Esophagus muscularis mucosa (tissue), 4 donors: ENCODE measurements around the gene OR2Z1. TPM values are rescaled to one million over a fixed set of nuclear protein-coding genes. Genes with fewer than 3 reads are reported as not detected.

Source experiments
- DNase-seq: peaks from one replicate; pipeline ENCODE4 v3.0.0-alpha.2; 2017; ENCODE audit errors: extremely low spot score
- H3K27ac ChIP-seq, 4 donors: fragments of 200-600 bp; sonication (generic); replicated peaks in 1 of 4; 1 replicate in 3 of 4; 2 replicates in 1 of 4; pipeline ENCODE4 v1.5.1; 2016 to 2019; ENCODE audit warnings: mild to moderate bottlenecking in 1 of 4
- H3K27me3 ChIP-seq, 4 donors: fragments of 200-600 bp; sonication (generic); one replicate each; pipeline versions ENCODE4 v1.5.1 to v1.6.0; 2016 to 2019
- H3K36me3 ChIP-seq, 4 donors: fragments of 200-600 bp; sonication (generic); one replicate each; pipeline ENCODE4 v1.5.1; 2016 to 2019
- H3K4me1 ChIP-seq, 4 donors: fragments of 200-600 bp; sonication (generic); one replicate each; pipeline ENCODE4 v1.5.1; 2016 to 2019
- H3K4me3 ChIP-seq, 4 donors: fragments of 200-600 bp; sonication (generic); 1 replicate in 2 of 4; 2 replicates in 2 of 4; pipeline ENCODE4 v1.5.1; 2016 to 2019; ENCODE audit warnings: mild to moderate bottlenecking in 4 of 4, moderate library complexity in 1 of 4
- H3K9me3 ChIP-seq, 4 donors: fragments of 200-600 bp; sonication (generic); 1 replicate in 3 of 4; 2 replicates in 1 of 4; pipeline ENCODE4 v1.5.1; 2016 to 2019
- CTCF ChIP-seq, 3 experiments: fragments of 200-600 bp in 2 of 3; fragments of 450-650 bp in 1 of 3; sonication (generic) in 2 of 3; IDR thresholded peaks; one replicate each; pipeline ENCODE4 v1.5.1; 2017 to 2019; ENCODE audit warnings: antibody characterized with exemption in 3 of 3, mild to moderate bottlenecking in 2 of 3, moderate library complexity in 1 of 3
- EP300 ChIP-seq: sonication (generic); formaldehyde crosslinking; IDR thresholded peaks from one replicate; pipeline ENCODE4 v1.6.1; 2017; ENCODE audit warnings: antibody characterized with exemption
- POLR2A ChIP-seq: fragments of 450-650 bp; IDR thresholded peaks from one replicate; pipeline ENCODE4 v1.6.1; 2017; ENCODE audit warnings: antibody characterized with exemption, moderate library complexity, mild to moderate bottlenecking, low read depth
- POLR2AphosphoS5 ChIP-seq, 2 donors: sonication (generic); formaldehyde crosslinking; IDR thresholded peaks; one replicate each; pipeline ENCODE4 v1.6.1; 2017; ENCODE audit warnings: antibody characterized with exemption in 2 of 2
- WGBS: methylation state at CpG from one replicate; pipeline ENCODE4 v1.1.5; 2018; 5-methylcytosine and 5-hydroxymethylcytosine counted together
- intact Hi-C: fragments of 100-400 bp; cut with DNase I; formaldehyde crosslinking; loops from one replicate; pipeline ENCODE4 v1.15.1; 2023
- total RNA-seq, 4 donors: library from RNA; depleted of rRNA; stranded (reverse); fragments of >200 nt; gene quantifications; one replicate each; pipeline versions ENCODE4 v1.1.0 to v1.2.1, GENCODE V29; 2016

Gene OR2Z1
- total RNA-seq, 4 donors from 2014 or later, result not detected

GRCh38 chr19:8680676-8681344 lies 40.6 kb upstream of the OR2Z1 start:
- Histone ChIP-seq H3K4me1 (no peaks in the 10 kb centered on the region), H3K27me3 (peaks cover 0 to 39% (median 0%) of the 10 kb centered on the region in 4 donors), H3K4me3 (no peak overlapping the region), H3K9me3 (peaks cover 0 to 17% (median 6%) of the 10 kb centered on the region in 4 donors), H3K36me3 (no peaks in the 10 kb centered on the region), H3K27ac (no peak overlapping the region)
- TF ChIP-seq CTCF (IDR thresholded peaks at IDR 0.05), result no peak
- TF ChIP-seq EP300, result no peak
- TF ChIP-seq POLR2A, result no peak
- TF ChIP-seq POLR2AphosphoS5 (IDR thresholded peaks at IDR 0.05), result no peak
- WGBS, result 78% methylated on average over 5 of the region's 5 CpGs
- intact Hi-C loops, result no loop called here
- DNase-seq, result no peak

DNA sequence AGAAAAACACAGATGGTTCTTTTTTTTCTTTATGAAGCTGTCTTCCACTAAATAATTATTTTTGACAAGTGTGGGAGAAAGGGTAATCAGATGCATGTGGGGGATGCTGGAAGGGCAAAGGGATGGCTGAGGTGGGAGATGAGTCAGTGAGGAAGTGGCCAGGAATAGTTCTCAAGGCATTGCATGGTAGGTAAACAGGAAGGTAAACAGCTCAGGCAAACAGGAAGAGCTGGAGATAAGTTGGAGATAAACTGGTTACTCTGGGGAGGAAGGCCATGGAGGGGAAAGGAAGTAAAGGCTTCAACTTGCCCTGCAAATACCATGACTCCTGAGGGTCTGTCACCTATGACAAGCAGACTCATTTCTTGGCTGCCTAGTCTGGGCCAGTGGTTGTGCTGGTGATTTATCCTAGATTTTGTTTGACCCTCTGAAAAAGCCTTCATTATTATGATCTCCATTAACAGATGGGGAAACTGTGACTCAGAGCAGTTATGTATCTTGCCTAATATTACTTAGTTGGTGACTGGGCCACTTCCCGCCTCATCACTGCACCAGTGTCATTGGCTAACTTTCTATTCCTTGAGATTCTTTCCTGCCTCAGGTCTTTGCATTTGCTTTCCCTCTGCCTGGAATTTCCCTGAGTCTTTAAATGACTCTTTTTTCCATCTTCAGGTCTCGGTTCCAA lies 39.9 kb upstream of the OR2Z1 start:
- no peak for TF ChIP-seq POLR2A
- no peak for TF ChIP-seq POLR2AphosphoS5 (IDR thresholded peaks at IDR 0.05)
- no peak for TF ChIP-seq CTCF (IDR thresholded peaks at IDR 0.05)
- TF ChIP-seq EP300, result no peak
- 58% methylated on average over 2 of the region's 2 CpGs for WGBS
- intact Hi-C loops, result no loop called here
- Histone ChIP-seq H3K36me3 (no peaks in the 10 kb centered on the region), H3K4me3 (no peak overlapping the region), H3K9me3 (peaks cover 0 to 17% (median 6%) of the 10 kb centered on the region in 4 donors), H3K27me3 (peaks cover 0 to 41% (median 0%) of the 10 kb centered on the region in 4 donors), H3K4me1 (no peaks in the 10 kb centered on the region), H3K27ac (no peak overlapping the region)
- DNase-seq, result no peak

DNA sequence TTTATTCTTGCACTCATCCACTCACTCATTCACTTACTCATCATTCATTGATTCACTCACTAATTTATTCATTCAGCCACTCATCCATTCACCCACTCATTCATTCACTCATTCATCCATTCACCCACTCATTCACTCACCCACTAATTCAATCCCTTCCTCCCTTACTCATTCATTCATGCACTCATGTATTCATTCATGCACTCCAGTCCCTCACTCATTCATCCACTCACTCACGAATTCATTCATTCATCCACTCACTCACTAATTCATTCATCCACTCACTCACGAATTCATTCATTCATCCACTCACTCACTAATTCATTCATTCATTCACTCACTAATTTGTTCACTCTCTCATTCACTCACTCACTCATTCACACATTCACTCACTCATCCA lies 39.0 kb upstream of the OR2Z1 start:
- Histone ChIP-seq H3K27me3 (peaks cover 0 to 32% (median 0%) of the 10 kb centered on the region in 4 donors), H3K36me3 (no peaks in the 10 kb centered on the region), H3K4me3 (no peak overlapping the region), H3K27ac (no peak overlapping the region), H3K4me1 (no peaks in the 10 kb centered on the region), H3K9me3 (peaks cover 0 to 17% (median 6%) of the 10 kb centered on the region in 4 donors)
- DNase-seq, result no peak
- intact Hi-C loops, result no loop called here
- 65% methylated on average over 2 of the region's 2 CpGs for WGBS
- TF ChIP-seq CTCF (IDR thresholded peaks at IDR 0.05), result no peak
- TF ChIP-seq EP300, result no peak
- TF ChIP-seq POLR2AphosphoS5 (IDR thresholded peaks at IDR 0.05), result no peak
- TF ChIP-seq POLR2A, result no peak

- peaks cover 0 to 32% (median 0%) of the 10 kb centered on the region in 4 donors for H3K27me3 ChIP-seq
- no peak for DNase-seq
- H3K9me3 ChIP-seq, result peaks cover 0 to 17% (median 6%) of the 10 kb centered on the region in 4 donors
- no peak for TF ChIP-seq CTCF (IDR thresholded peaks at IDR 0.05)
- no peak for TF ChIP-seq EP300
- TF ChIP-seq POLR2A, result no peak
- TF ChIP-seq POLR2AphosphoS5 (IDR thresholded peaks at IDR 0.05), result no peak
- H3K4me3 ChIP-seq, result no peak overlapping the region
- no peak overlapping the region for H3K27ac ChIP-seq
- WGBS, result 80% methylated on average over 1 of the region's 1 CpG
- no peaks in the 10 kb centered on the region for H3K36me3 ChIP-seq
- intact Hi-C loops, result no loop called here
- H3K4me1 ChIP-seq, result no peaks in the 10 kb centered on the region
Measured at GRCh38 chr19:8682931-8683330, 38.5 kb upstream of the OR2Z1 start.
